Psoas muscle (tissue), 8 donors: Measurements from ENCODE around the gene RASA3. TPM values are rescaled to one million over a fixed set of nuclear protein-coding genes. Genes with fewer than 3 reads are reported as not detected.

Source experiments
- ATAC-seq, 4 donors: fragments of 200-7000 bp; cut with Tn5 transposase; one replicate each; pipeline ENCODE4 v1.9.1; 2020; ENCODE audit warnings: moderate library complexity in 3 of 4, mild to moderate bottlenecking in 2 of 4
- DNase-seq, 2 donors: peaks; one replicate each; pipeline ENCODE4 v3.0.0-alpha.2; 2020
- H3K27ac ChIP-seq: fragments of 200-600 bp; one replicate; pipeline ENCODE4 v1.8.0; 2022
- H3K27me3 ChIP-seq, 3 donors: fragments of 200-600 bp in 1 of 3; one replicate each; pipeline versions ENCODE4 v1.6.1 to v1.8.0; 2013 to 2022; ENCODE audit warnings: low read length in 2 of 3, mild to moderate bottlenecking in 2 of 3, moderate library complexity in 1 of 3; ENCODE audit not compliant: insufficient read depth in 3 of 3
- H3K36me3 ChIP-seq, 2 donors: fragments of 200-600 bp in 1 of 2; one replicate each; pipeline versions ENCODE4 v1.6.1 to v1.8.0; 2013 to 2022; ENCODE audit warnings: low read depth in 1 of 2, mild to moderate bottlenecking in 1 of 2, moderate library complexity in 1 of 2; ENCODE audit not compliant: insufficient read depth in 1 of 2
- H3K4me1 ChIP-seq: fragments of 200-600 bp; one replicate; pipeline ENCODE4 v1.8.0; 2022
- H3K4me3 ChIP-seq: fragments of 200-600 bp; one replicate; pipeline ENCODE4 v1.8.0; 2022; ENCODE audit warnings: mild to moderate bottlenecking
- H3K9me3 ChIP-seq: fragments of 200-600 bp; one replicate; pipeline ENCODE4 v1.8.0; 2022
- WGBS, 3 donors: extraction: QIAGEN DNeasy Blood & Tissue Kit; methylation state at CpG; one replicate each; pipeline versions ENCODE4 v1.1.6 to v1.1.7; 2013; 5-methylcytosine and 5-hydroxymethylcytosine counted together
- intact Hi-C, 2 donors: fragments of 100-400 bp; cut with DNase I; formaldehyde crosslinking; loops; one replicate each; pipeline versions ENCODE4 v1.11.0 to v1.14.2; 2022
- polyA plus RNA-seq, 3 donors: library from polyadenylated mRNA; stranded (reverse); fragments of 200-250 nt; gene quantifications; one replicate each; pipeline ENCODE4 v1.2.3, GENCODE V29; 2013
- total RNA-seq, 4 donors: library from RNA; stranded (reverse); fragmentation: NEBNext Ultra II Directional in 2 of 4; extraction: Animal tissue kit (Norgen Biotek cat#: 25700) in 2 of 4; gene quantifications; one replicate each; pipeline versions ENCODE4 v1.2.1 to v1.2.4, GENCODE V29; 2021 to 2023
- TF ChIP-seq, protein P1 (sequence below): fragments of 200-600 bp; IDR thresholded peaks from one replicate; pipeline ENCODE4 v1.8.0; 2022; ENCODE audit warnings: antibody characterized with exemption
- donor health status: healthy with polysubstance abuse.
- donor health status: DM: no; HTN: no; CAD: no; lungs with moderate emphysema.
- donor health status: Bipolar disorder and iron deficiency.
- donor health status: healthy.
- donor health status: DM: yes; HTN: yes; CAD: no.
- donor health status: DM: no; HTN: no; CAD: no.
- donor health status: DM: no; HTN: no; CAD: no.
- donor health status: DM: yes; HTN: yes; CAD: no.

Gene RASA3
- total and polyA plus RNA-seq, 7 donors = 4.8 to 24.4 (median 13.1) TPM

DNA sequence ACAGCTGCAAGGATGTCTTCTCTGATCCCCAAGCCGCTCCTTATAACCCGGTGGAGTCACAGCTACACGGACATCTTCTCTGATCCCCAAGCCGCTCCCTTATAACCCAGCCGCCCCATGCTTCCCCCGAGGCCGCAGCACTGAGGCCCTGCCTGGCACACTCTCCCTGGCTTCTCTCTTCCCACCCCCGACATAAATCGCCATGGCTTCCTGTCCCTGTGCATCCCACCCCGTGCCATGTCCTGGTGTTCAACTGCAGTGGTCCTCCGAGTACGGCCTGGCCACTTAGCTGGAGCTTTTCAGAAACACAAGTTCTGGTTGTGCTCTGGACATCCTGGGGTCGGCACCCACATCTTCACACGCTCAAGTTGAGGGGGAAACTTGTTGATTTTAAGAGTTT lies 60.4 kb downstream of the RASA3 start:
- no peak for DNase-seq
- intact Hi-C loops = no loop called here

DNA sequence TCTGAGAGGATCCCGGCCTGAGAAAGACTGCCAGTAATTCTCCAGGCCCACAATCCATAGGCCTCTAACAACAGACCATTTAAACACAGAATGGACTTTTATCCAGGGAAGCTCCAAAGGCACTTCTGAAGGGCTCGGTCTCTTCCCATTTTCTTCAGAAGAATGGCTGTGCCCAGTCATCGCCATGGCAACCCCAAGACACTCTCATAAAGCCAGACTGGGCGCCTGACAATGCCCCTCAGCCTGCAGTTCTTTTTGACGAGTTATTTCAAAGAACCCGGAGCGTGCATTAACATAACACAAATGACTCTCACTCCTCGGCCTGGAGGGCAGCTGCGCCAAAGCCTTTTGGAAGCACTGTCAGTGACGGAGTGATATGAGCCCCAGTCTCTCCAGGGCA lies 61.0 kb downstream of the RASA3 start:
- DNase-seq = no peak
- TF ChIP-seq, protein P1, sequence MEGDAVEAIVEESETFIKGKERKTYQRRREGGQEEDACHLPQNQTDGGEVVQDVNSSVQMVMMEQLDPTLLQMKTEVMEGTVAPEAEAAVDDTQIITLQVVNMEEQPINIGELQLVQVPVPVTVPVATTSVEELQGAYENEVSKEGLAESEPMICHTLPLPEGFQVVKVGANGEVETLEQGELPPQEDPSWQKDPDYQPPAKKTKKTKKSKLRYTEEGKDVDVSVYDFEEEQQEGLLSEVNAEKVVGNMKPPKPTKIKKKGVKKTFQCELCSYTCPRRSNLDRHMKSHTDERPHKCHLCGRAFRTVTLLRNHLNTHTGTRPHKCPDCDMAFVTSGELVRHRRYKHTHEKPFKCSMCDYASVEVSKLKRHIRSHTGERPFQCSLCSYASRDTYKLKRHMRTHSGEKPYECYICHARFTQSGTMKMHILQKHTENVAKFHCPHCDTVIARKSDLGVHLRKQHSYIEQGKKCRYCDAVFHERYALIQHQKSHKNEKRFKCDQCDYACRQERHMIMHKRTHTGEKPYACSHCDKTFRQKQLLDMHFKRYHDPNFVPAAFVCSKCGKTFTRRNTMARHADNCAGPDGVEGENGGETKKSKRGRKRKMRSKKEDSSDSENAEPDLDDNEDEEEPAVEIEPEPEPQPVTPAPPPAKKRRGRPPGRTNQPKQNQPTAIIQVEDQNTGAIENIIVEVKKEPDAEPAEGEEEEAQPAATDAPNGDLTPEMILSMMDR = no peak
- H3K36me3 ChIP-seq = peaks cover 0 to 11% of the 10 kb centered on the region in 2 donors
- WGBS, 3 donors = 88 to 91% (median 88%) methylated on average over 10 of the region's 10 CpGs
- no peak overlapping the region for H3K4me3 ChIP-seq
- H3K27me3 ChIP-seq = no peaks in the 10 kb centered on the region
- intact Hi-C loops = no loop called here
- no peaks in the 10 kb centered on the region for H3K9me3 ChIP-seq
- ATAC-seq = no peak
- H3K27ac ChIP-seq = no peak overlapping the region
- H3K4me1 ChIP-seq = peaks cover 22% of the 10 kb centered on the region

More for the DNA sequence above, 60.4 kb downstream of the RASA3 start:
- Histone ChIP-seq H3K9me3 (no peaks in the 10 kb centered on the region), H3K4me3 (no peak overlapping the region), H3K27ac (no peak overlapping the region), H3K27me3 (no peaks in the 10 kb centered on the region), H3K4me1 (peaks cover 19% of the 10 kb centered on the region), H3K36me3 (peaks cover 0 to 11% of the 10 kb centered on the region in 2 donors)
- 70 to 77% (median 72%) methylated on average over 14 of the region's 14 CpGs for WGBS, 3 donors
- ATAC-seq = no peak
- TF ChIP-seq, protein P1 = no peak

DNA sequence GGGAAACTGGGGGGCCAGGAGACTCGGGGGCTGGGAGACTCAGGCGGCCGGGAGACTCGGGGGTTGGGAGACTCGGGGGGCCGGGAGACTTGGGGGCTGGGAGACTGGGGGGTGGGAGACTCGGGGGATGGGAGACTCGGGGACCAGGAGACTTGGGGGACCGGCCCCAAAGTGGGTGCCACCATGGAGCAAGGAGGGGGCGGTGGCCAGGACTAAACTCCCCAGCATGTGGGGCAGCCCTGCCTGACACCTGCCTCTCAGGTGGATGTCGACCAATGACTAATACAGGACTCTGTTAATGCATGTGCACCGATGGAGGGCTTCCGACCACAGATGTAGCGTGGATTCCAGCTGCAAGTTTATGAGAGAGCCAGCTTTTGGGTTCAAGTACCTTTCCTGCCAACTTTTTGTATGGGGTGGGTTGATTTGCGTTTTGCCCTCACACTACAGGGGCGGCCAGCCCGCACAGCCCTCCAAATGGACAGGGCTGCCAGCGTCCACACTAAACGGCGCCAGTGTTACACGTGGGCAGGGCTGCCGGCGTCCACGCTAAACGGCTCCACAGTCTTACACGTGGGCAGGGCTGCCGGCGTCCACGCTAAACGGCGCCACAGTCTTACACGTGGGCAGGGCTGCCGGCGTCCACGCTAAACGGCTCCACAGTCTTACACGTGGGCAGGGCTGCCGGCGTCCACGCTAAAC lies 62.2 kb downstream of the RASA3 start:
- peaks cover 33% of the 10 kb centered on the region for H3K4me1 ChIP-seq
- no peak overlapping the region for H3K4me3 ChIP-seq
- 94 to 97% (median 95%) methylated on average over 29 to 40 of the region's 40 CpGs for WGBS, 3 donors
- H3K9me3 ChIP-seq = no peaks in the 10 kb centered on the region
- DNase-seq = no peak
- TF ChIP-seq, protein P1 = no peak
- H3K27ac ChIP-seq = no peak overlapping the region
- peaks cover 0 to 11% of the 10 kb centered on the region in 2 donors for H3K36me3 ChIP-seq
- intact Hi-C loops = no loop called here
- H3K27me3 ChIP-seq = no peaks in the 10 kb centered on the region
- ATAC-seq = no peak

DNA sequence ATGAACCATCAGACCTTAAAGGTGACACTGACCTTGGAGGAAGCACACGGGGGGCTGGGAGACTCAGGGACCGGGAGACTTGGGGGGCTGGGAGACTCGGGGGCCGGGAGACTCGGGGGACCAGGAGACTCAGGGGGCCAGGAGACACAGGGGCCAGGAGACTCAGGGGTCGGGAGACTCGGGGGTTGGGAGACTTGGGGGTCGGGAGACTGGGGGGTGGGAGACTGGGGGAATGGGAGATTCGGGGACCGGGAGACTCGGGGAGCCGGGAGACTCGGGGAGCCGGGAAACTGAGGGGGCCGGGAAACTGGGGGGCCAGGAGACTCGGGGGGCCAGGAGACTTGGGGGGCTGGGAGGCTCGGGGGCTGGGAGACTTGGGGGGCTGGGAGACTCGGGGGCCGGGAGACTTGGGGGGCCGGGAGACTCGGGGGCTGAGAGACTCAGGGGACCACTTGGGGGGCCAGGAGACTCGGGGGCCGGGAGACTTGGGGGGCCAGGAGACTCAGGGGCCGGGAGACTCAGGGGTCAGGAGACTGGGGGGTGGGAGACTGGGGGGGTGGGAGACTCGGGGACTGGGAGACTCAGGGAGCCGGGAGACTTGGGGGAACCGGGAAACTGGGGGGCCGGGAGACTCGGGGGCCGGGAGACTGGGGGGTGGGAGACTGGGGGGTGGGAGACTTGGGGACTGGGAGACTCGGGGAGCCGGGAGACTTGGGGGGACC lies 62.9 kb downstream of the RASA3 start:
- DNase-seq (no peak), ATAC-seq (no peak)
- Histone ChIP-seq H3K4me1 (peaks cover 39% of the 10 kb centered on the region), H3K27ac (peak overlapping the region; percentile 73), H3K36me3 (peaks cover 0 to 11% of the 10 kb centered on the region in 2 donors), H3K4me3 (no peak overlapping the region), H3K9me3 (no peaks in the 10 kb centered on the region), H3K27me3 (no peaks in the 10 kb centered on the region)
- intact Hi-C loops = loop anchor here (2.0 to 5.0 kb wide), 2 partner anchors 33 to 61 kb away; no protein-coding TSS in a partner anchor
- TF ChIP-seq, protein P1 = no peak
- WGBS, 3 donors = 77 to 86% (median 80%) methylated on average over 19 to 32 of the region's 32 CpGs
